ENCODE measurements around the gene VSIR. TPM values are rescaled to one million over a fixed set of nuclear protein-coding genes. Genes with fewer than 3 reads are reported as not detected.

Gene VSIR
- total RNA-seq, 2 donors from 2014 or later = 41.2 to 42.8 TPM

DNA sequence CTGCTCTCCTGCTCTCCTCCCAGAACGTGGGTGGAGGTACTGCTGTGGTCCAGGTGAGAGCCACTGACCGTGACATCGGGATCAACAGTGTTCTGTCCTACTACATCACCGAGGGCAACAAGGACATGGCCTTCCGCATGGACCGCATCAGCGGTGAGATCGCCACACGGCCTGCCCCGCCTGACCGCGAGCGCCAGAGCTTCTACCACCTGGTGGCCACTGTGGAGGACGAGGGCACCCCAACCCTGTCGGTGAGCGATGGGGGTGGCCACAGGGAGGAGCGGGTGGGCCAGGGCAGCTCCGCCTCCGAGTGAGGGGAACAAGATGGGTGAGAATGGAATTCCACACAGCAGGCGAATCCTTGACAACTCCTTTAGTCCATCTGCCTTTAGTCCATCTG is 31.6 kb downstream of the VSIR start:
- TF ChIP-seq, protein P1, sequence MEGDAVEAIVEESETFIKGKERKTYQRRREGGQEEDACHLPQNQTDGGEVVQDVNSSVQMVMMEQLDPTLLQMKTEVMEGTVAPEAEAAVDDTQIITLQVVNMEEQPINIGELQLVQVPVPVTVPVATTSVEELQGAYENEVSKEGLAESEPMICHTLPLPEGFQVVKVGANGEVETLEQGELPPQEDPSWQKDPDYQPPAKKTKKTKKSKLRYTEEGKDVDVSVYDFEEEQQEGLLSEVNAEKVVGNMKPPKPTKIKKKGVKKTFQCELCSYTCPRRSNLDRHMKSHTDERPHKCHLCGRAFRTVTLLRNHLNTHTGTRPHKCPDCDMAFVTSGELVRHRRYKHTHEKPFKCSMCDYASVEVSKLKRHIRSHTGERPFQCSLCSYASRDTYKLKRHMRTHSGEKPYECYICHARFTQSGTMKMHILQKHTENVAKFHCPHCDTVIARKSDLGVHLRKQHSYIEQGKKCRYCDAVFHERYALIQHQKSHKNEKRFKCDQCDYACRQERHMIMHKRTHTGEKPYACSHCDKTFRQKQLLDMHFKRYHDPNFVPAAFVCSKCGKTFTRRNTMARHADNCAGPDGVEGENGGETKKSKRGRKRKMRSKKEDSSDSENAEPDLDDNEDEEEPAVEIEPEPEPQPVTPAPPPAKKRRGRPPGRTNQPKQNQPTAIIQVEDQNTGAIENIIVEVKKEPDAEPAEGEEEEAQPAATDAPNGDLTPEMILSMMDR (IDR thresholded peaks at IDR 0.05) = no peak
- Histone ChIP-seq H3K27me3 (no peaks in the 10 kb centered on the region), H3K9ac (ENCODE audit: low read depth in 2 of 2, low read length in 2 of 2) (no peak overlapping the region), H3K27ac (no peak overlapping the region), H3K4me1 (peaks cover 14% of the 10 kb centered on the region), H3K36me3 (no peaks in the 10 kb centered on the region), H3K9me3 (no peaks in the 10 kb centered on the region), H3K4me3 (no peak overlapping the region)
- DNase-seq = no peak
- intact Hi-C loops (cut with DNase I) = no loop called here

GRCh38 chr10:71741029-71741428 is 32.3 kb downstream of the VSIR start:
- Histone ChIP-seq H3K4me1 (peaks cover 14% of the 10 kb centered on the region), H3K9me3 (no peaks in the 10 kb centered on the region), H3K27ac (no peak overlapping the region), H3K9ac (ENCODE audit: low read depth in 2 of 2, low read length in 2 of 2) (no peak overlapping the region), H3K36me3 (no peaks in the 10 kb centered on the region), H3K4me3 (no peak overlapping the region), H3K27me3 (no peaks in the 10 kb centered on the region)
- no peak for DNase-seq
- TF ChIP-seq, protein P1 (IDR thresholded peaks at IDR 0.05) = no peak
- intact Hi-C loops (cut with DNase I) = no loop called here

DNA sequence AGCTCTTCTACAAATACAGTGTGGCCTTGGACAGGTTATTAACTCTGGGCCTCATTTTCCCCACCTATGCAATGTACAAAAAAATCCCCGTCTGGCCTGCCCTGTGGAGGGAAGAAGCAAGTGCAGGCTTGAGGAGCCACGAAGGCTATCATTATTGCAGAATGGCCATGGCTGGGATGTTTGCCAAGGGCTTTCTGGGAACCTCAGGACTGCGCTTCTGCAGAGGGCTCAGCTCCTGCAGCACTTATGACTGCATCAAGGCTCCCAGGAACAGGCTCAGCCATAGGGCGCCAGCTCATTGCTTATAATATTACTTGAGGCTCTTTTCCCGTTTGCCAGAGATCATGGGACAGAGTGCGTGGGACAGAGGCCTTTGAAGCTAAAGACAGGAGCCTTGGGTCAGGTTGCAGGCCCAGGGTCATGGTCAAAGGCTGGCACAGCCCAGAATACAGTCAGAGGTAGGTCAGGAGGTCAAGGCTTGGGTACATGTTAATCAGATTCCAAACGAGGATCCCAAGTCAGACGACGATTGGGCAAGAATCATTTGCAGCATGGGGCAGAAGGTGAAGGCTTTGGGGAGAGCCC is 33.2 kb downstream of the VSIR start:
- Histone ChIP-seq H3K27me3 (no peaks in the 10 kb centered on the region), H3K4me3 (no peak overlapping the region), H3K36me3 (no peaks in the 10 kb centered on the region), H3K9ac (ENCODE audit: low read depth in 2 of 2, low read length in 2 of 2) (no peak overlapping the region), H3K4me1 (peaks cover 17% of the 10 kb centered on the region), H3K27ac (no peak overlapping the region), H3K9me3 (no peaks in the 10 kb centered on the region)
- peak; percentile 17 for DNase-seq
- intact Hi-C loops (cut with DNase I) = no loop called here
- TF ChIP-seq, protein P1 (IDR thresholded peaks at IDR 0.05) = no peak

GRCh38 chr10:71739358-71739900 is 33.9 kb downstream of the VSIR start:
- Histone ChIP-seq H3K9ac (ENCODE audit: low read depth in 2 of 2, low read length in 2 of 2) (no peak overlapping the region), H3K4me3 (no peak overlapping the region), H3K4me1 (peaks cover 17% of the 10 kb centered on the region), H3K36me3 (no peaks in the 10 kb centered on the region), H3K27ac (no peak overlapping the region), H3K9me3 (no peaks in the 10 kb centered on the region), H3K27me3 (no peaks in the 10 kb centered on the region)
- intact Hi-C loops (cut with DNase I) = no loop called here
- DNase-seq = peak; percentile 17
- TF ChIP-seq, protein P1 (IDR thresholded peaks at IDR 0.05) = no peak

DNA sequence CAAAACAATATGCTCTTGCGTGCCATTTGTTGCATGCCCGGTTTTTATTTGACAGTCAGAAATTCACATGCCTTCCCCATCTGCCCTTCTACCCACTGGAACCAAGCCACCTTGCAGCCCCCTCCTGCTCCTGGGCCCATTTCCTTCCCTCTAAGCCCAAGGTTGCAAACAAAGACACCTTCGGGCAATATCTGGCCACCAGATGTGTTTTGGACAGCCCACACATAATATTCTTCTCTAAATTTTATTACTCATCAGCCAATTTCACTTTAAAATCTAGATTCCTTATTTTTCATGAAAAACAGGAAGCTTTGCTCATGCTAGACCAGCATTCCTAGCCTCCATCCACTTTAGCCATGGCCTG is 35.5 kb downstream of the VSIR start:
- H3K27ac ChIP-seq = peak overlapping the region; percentile 85
- H3K4me1 ChIP-seq = peaks cover 17% of the 10 kb centered on the region
- H3K4me3 ChIP-seq = no peak overlapping the region
- DNase-seq = no peak
- H3K9me3 ChIP-seq = no peaks in the 10 kb centered on the region
- intact Hi-C loops (cut with DNase I) = no loop called here
- H3K27me3 ChIP-seq = no peaks in the 10 kb centered on the region
- TF ChIP-seq, protein P1 (IDR thresholded peaks at IDR 0.05) = no peak
- H3K9ac ChIP-seq (ENCODE audit: low read depth in 2 of 2, low read length in 2 of 2) = peak overlapping the region in 1 of 2 donors; percentile 81
- no peaks in the 10 kb centered on the region for H3K36me3 ChIP-seq

All from colonic mucosa (tissue), 4 donors.